IMR-90 (cell line): ENCODE measurements around the gene RRN3. TPM values are rescaled to one million over a fixed set of nuclear protein-coding genes. Genes with fewer than 3 reads are reported as not detected.

ENCODE experiments used
- ATAC-seq: fragments of 200-7000 bp; cut with Tn5 transposase; 2 replicates; pipeline ENCODE4 v1.9.1; 2020; ENCODE audit warnings: low read depth, mild to moderate bottlenecking, moderate library complexity
- BruUV-seq: library from RNA; stranded (reverse); fragments of 400-500 nt; replicated peaks from 2 replicates; lab custom pipeline; 2021; lab: Mats Ljungman, UMichigan
- CTCF ChIA-PET: fragments of 300-600 bp; formaldehyde crosslinking; extraction: SDS; loops from one replicate; lab custom pipeline; 2021; ENCODE audit warnings: antibody characterized with exemption; lab: Yijun Ruan, JAX
- POLR2A ChIA-PET: fragments of 300-600 bp; sonication (Branson Sonifier 250); formaldehyde crosslinking; loops from one replicate; lab custom pipeline; 2022; ENCODE audit warnings: antibody characterized with exemption; ENCODE audit not compliant: unreplicated experiment; lab: Charles Lee
- DNase-seq: peaks from one replicate; pipeline ENCODE4 v3.0.0; 2013
- H2AFZ ChIP-seq: replicated peaks from 2 replicates; pipeline ENCODE3; 2013; ENCODE audit warnings: low read length, mild to moderate bottlenecking; ENCODE audit not compliant: poor library complexity
- H2AK5ac ChIP-seq: 2 replicates; pipeline ENCODE4 v1.6.1; 2013; ENCODE audit warnings: low read depth, low read length, inconsistent platforms
- H2AK9ac ChIP-seq: replicated peaks from 2 replicates; pipeline ENCODE3; 2013; ENCODE audit warnings: mild to moderate bottlenecking, low read depth, low read length, moderate library complexity; ENCODE audit not compliant: poor library complexity
- H2BK120ac ChIP-seq: 2 replicates; pipeline ENCODE4 v1.6.1; 2013; ENCODE audit warnings: low read depth, low read length, inconsistent platforms
- H2BK15ac ChIP-seq: 3 replicates; pipeline ENCODE4 v1.6.1; 2013; ENCODE audit warnings: low read depth, low read length, inconsistent platforms
- H2BK20ac ChIP-seq: 2 replicates; pipeline ENCODE4 v1.6.1; 2013; ENCODE audit warnings: low read depth, mild to moderate bottlenecking, inconsistent platforms, low read length, moderate library complexity
- H2BK5ac ChIP-seq: 2 replicates; pipeline ENCODE4 v1.6.1; 2013; ENCODE audit warnings: mild to moderate bottlenecking, low read depth, low read length, inconsistent platforms; ENCODE audit not compliant: poor library complexity, severe bottlenecking
- H3K14ac ChIP-seq: replicated peaks from 2 replicates; pipeline ENCODE4 v1.6.1; 2013; ENCODE audit warnings: low read depth, low read length, inconsistent platforms
- H3K18ac ChIP-seq: 2 replicates; pipeline ENCODE4 v1.6.1; 2013; ENCODE audit warnings: low read depth, low read length, control low read depth
- H3K23ac ChIP-seq: 2 replicates; pipeline ENCODE4 v1.6.1; 2013; ENCODE audit warnings: low read depth, low read length, inconsistent platforms
- H3K27ac ChIP-seq: 2 replicates; pipeline ENCODE4 v1.5.1; 2013; ENCODE audit warnings: mild to moderate bottlenecking, control low read depth, low read length; ENCODE audit not compliant: insufficient read depth
- H3K27me3 ChIP-seq: 2 replicates; pipeline ENCODE4 v1.6.1; 2013; ENCODE audit warnings: low read length; ENCODE audit not compliant: control insufficient read depth, insufficient read depth
- H3K36me3 ChIP-seq: 2 replicates; pipeline ENCODE4 v1.6.1; 2013; ENCODE audit warnings: low read length, mixed read lengths; ENCODE audit not compliant: control insufficient read depth, insufficient read depth
- H3K4ac ChIP-seq: 2 replicates; pipeline ENCODE4 v1.6.1; 2013; ENCODE audit warnings: low read depth, low read length, inconsistent platforms
- H3K4me1 ChIP-seq: 2 replicates; pipeline ENCODE4 v1.6.1; 2013; ENCODE audit warnings: low read length, mixed read lengths; ENCODE audit not compliant: control insufficient read depth, insufficient read depth
- H3K4me2 ChIP-seq: 2 replicates; pipeline ENCODE4 v1.6.1; 2013; ENCODE audit warnings: low read depth, mild to moderate bottlenecking, control low read depth, low read length, moderate library complexity
- H3K4me3 ChIP-seq: 2 replicates; pipeline ENCODE4 v1.5.1; 2013; ENCODE audit warnings: low read depth, mild to moderate bottlenecking, control low read depth, low read length, moderate library complexity; ENCODE audit not compliant: insufficient read depth
- H3K56ac ChIP-seq: 2 replicates; pipeline ENCODE4 v1.6.1; 2013; ENCODE audit warnings: low read length, inconsistent platforms; ENCODE audit not compliant: insufficient read depth; ENCODE audit errors: extremely low read depth
- H3K79me1 ChIP-seq, 2 experiments: 2 replicates each; pipeline ENCODE4 v1.6.1; 2013; ENCODE audit warnings: low read length in 2 of 2, inconsistent platforms in 1 of 2, low read depth in 1 of 2
- H3K9ac ChIP-seq: 2 replicates; pipeline ENCODE4 v1.6.1; 2013; ENCODE audit warnings: low read depth, low read length, control low read depth
- H3K9me1 ChIP-seq: 2 replicates; pipeline ENCODE4 v1.6.1; 2013; ENCODE audit warnings: low read length, inconsistent platforms; ENCODE audit not compliant: insufficient read depth
- H3K9me3 ChIP-seq: 2 replicates; pipeline ENCODE4 v1.6.1; 2013; ENCODE audit warnings: low read length; ENCODE audit not compliant: control insufficient read depth, insufficient read depth
- H4K20me1 ChIP-seq: 2 replicates; pipeline ENCODE4 v1.6.1; 2013; ENCODE audit warnings: low read length, inconsistent platforms; ENCODE audit not compliant: insufficient read depth
- H4K5ac ChIP-seq: 2 replicates; pipeline ENCODE4 v1.6.1; 2013; ENCODE audit warnings: mild to moderate bottlenecking, low read depth, low read length, control low read depth
- H4K8ac ChIP-seq, 2 experiments: 2 replicates each; pipeline ENCODE4 v1.6.1; 2013; ENCODE audit warnings: low read depth in 2 of 2, low read length in 2 of 2, control low read depth in 1 of 2, inconsistent platforms in 1 of 2
- H4K91ac ChIP-seq: 2 replicates; pipeline ENCODE4 v1.6.1; 2013; ENCODE audit warnings: low read depth, low read length, inconsistent platforms; ENCODE audit not compliant: insufficient read depth
- BHLHE40 ChIP-seq: fragments of 150-350 bp; IDR thresholded peaks from 2 replicates; pipeline ENCODE4 v1.6.1; 2016; ENCODE audit warnings: mild to moderate bottlenecking, low read depth, low read length
- CHD1 ChIP-seq: IDR thresholded peaks from 2 replicates; pipeline ENCODE4 v1.6.1; 2012; ENCODE audit warnings: low read depth, low read length, improper control_type of control experiment
- MAZ ChIP-seq: IDR thresholded peaks from 2 replicates; pipeline ENCODE4 v1.6.1; 2012; ENCODE audit warnings: low read depth, mild to moderate bottlenecking, low read length, improper control_type of control experiment, moderate library complexity, borderline replicate concordance
- RCOR1 ChIP-seq: IDR thresholded peaks from 2 replicates; pipeline ENCODE4 v1.6.1; 2012; ENCODE audit warnings: mild to moderate bottlenecking, low read length, improper control_type of control experiment; ENCODE audit not compliant: insufficient replicate concordance
- WGBS, 2 experiments: methylation state at CpG; one replicate each; pipeline versions ENCODE4 v1.1.5 to v1.1.7; 2013; ENCODE audit warnings: missing lambda C conversion rate in 2 of 2; ENCODE audit not compliant: insufficient read length in 1 of 2; ENCODE audit errors: extremely low coverage in 2 of 2; 5-methylcytosine and 5-hydroxymethylcytosine counted together
- dilution Hi-C: fragments of 300-500 bp; cut with HindIII; formaldehyde crosslinking; loops from one replicate; pipeline ENCODE4 v1.14.3; 2018; ENCODE audit warnings: low sequenced_read_pairs; ENCODE audit not compliant: unreplicated experiment
- in situ Hi-C: fragments of 300-500 bp; cut with MboI; formaldehyde crosslinking; loops from 3 replicates; pipeline ENCODE4 v1.14.3; 2019; ENCODE audit warnings: low sequenced_read_pairs, inconsistent platforms, mixed read lengths
- intact Hi-C: fragments of 100-400 bp; cut with micrococcal nuclease; formaldehyde crosslinking; loops from 2 replicates; pipeline ENCODE4 v1.10.0; 2022
- polyA plus RNA-seq, 3 experiments: library from polyadenylated mRNA; depleted of rRNA; stranded (reverse); fragments of >200 nt; gene quantifications; 2 replicates each; pipeline ENCODE4 v1.2.3, GENCODE V29; 2012; ENCODE audit warnings: low replicate concordance in 1 of 3
- total RNA-seq: library from RNA; depleted of rRNA; stranded (reverse); fragments of >200 nt; gene quantifications from 2 replicates; pipeline ENCODE4 v1.2.3, GENCODE V29; 2012
- TF ChIP-seq, protein P1 (sequence below): fragments of 150-350 bp; IDR thresholded peaks from 2 replicates; pipeline ENCODE4 v1.6.1; 2017; ENCODE audit warnings: mild to moderate bottlenecking, antibody characterized with exemption, low read length, low read depth
- TF ChIP-seq, protein P2 (sequence below): fragments of 150-350 bp; IDR thresholded peaks from 2 replicates; pipeline ENCODE4 v1.6.1; 2016; ENCODE audit warnings: low read depth, mild to moderate bottlenecking, low read length, moderate library complexity, borderline replicate concordance

Gene RRN3
- total and polyA plus RNA-seq, 2 of the 4 experiments (the other 2 are of a cell fraction): 22.1 to 47.7 TPM

DNA sequence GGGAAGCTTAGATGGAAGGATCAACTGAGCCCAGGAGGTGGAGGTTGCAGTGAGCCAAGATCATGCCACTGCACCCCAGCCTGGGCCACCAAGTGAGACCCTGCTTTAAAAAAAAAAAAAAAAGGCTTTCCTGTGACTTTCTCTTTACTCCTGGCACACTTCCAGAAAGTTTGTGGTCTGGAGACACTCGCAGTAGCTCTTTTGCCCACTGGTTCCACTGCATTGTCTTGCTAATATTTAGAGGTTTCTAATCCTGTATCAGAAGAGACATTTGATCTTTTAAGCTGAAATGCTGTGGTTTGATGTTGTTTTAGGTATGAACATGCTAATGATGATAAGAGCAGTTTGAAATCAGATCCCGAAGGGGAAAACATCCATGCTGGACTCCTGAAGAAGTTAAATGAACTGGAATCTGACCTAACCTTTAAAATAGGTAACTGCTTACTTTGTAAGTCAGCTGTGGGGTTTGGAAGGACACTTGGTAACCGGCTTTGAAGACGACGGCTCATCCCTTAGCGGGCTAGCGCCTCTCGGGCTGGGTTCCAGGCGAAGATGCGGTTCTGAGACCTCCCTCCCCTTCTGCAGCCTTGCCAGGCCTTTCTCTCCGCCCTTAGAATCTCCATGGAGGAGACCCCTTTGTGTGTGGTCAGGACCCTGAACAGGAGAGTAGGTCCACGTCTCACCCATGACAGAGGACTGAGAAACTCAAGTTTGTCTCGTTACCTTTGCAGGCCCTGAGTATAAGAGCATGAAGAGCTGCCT is 61.3 kb downstream of the RRN3 start (continued):
- TF ChIP-seq BHLHE40: no peak

DNA sequence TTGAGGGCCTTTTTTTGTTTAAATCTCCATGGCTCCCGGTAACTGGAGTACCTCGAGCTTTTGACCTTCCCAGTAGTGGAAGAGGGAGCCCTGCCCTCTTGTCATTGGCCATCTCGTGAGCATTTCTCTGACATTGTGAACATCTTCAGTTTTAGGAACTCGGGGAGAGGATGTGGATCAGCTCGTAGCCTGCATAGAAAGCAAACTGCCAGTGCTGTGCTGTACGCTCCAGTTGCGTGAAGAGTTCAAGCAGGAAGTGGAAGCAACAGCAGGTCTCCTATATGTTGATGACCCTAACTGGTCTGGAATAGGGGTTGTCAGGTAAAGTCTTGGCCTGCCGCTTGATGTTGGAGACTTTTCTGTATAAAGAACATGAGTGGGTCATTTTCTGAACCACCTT is 62.5 kb downstream of the RRN3 start:
- Histone ChIP-seq H3K4me2 (no peak overlapping the region), H4K8ac (no peak overlapping the region), H2BK20ac (no peak overlapping the region), H3K27me3 (no peaks in the 10 kb centered on the region), H3K9me3 (no peaks in the 10 kb centered on the region), H3K4ac (no peak overlapping the region), H3K23ac (no peak overlapping the region), H3K4me3 (no peak overlapping the region), H4K20me1 (peaks cover 23% of the 10 kb centered on the region), H3K14ac (no peak overlapping the region), H3K56ac (no peak overlapping the region), H3K27ac (no peak overlapping the region), H4K91ac (no peak overlapping the region), H2AK5ac (no peak overlapping the region), H3K9ac (no peak overlapping the region), H2AK9ac (no peak overlapping the region), H3K79me1 (peaks cover 3 to 22% of the 10 kb centered on the region in 2 experiments; a peak in 2 of 4 replicates), H2BK15ac (no peak overlapping the region), H3K4me1 (no peaks in the 10 kb centered on the region), H3K36me3 (peaks cover 73% of the 10 kb centered on the region), H3K18ac (no peak overlapping the region), H3K9me1 (peaks cover 7% of the 10 kb centered on the region; the same call in 1 of the 2 replicates), H4K5ac (no peak overlapping the region), H2BK5ac (no peak overlapping the region), H2AFZ (no peak overlapping the region), H2BK120ac (no peak overlapping the region)
- in situ Hi-C loops: no loop called here
- TF ChIP-seq, protein P1, sequence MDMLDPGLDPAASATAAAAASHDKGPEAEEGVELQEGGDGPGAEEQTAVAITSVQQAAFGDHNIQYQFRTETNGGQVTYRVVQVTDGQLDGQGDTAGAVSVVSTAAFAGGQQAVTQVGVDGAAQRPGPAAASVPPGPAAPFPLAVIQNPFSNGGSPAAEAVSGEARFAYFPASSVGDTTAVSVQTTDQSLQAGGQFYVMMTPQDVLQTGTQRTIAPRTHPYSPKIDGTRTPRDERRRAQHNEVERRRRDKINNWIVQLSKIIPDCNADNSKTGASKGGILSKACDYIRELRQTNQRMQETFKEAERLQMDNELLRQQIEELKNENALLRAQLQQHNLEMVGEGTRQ: no peak
- TF ChIP-seq, protein P2, sequence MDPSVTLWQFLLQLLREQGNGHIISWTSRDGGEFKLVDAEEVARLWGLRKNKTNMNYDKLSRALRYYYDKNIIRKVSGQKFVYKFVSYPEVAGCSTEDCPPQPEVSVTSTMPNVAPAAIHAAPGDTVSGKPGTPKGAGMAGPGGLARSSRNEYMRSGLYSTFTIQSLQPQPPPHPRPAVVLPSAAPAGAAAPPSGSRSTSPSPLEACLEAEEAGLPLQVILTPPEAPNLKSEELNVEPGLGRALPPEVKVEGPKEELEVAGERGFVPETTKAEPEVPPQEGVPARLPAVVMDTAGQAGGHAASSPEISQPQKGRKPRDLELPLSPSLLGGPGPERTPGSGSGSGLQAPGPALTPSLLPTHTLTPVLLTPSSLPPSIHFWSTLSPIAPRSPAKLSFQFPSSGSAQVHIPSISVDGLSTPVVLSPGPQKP: no peak
- TF ChIP-seq MAZ (no peak), CHD1 (no peak), RCOR1 (no peak)
- DNase-seq (no peak), ATAC-seq (no peak)
- dilution Hi-C loops: no loop called here
- POLR2A ChIA-PET: no interaction called here
- intact Hi-C loops: no loop called here
- WGBS, 2 experiments: 83% methylated on average over 1 of the region's 8 CpGs; no CpG with 5 or more reads in 1 of the 2 experiments
- no TSS peak for BruUV-seq
- CTCF ChIA-PET: no interaction called here
